ENCODE measurements around the gene MIS18A. TPM values are rescaled to one million over a fixed set of nuclear protein-coding genes. Genes with fewer than 3 reads are reported as not detected.

MIS18A gene
- total and polyA plus RNA-seq, 9 donors, result 4.5 to 13.2 (median 9.8) TPM

GRCh38 chr21:32315511-32316281 is 36.8 kb upstream of the MIS18A start:
- no peaks in the 10 kb centered on the region for H3K36me3 ChIP-seq
- TF ChIP-seq CTCF (IDR thresholded peaks at IDR 0.05) (no peak), EP300 (IDR thresholded peaks at IDR 0.05) (no peak), POLR2A (IDR thresholded peaks at IDR 0.05) (no peak)
- DNase-seq, result no peak

GRCh38 chr21:32314806-32315205 is 36.0 kb upstream of the MIS18A start:
- no peak for DNase-seq
- intact Hi-C loops (cut with DNase I), result no loop called here
- 91 to 96% (median 95%) methylated on average over 16 of the region's 16 CpGs for WGBS, 3 donors
- Histone ChIP-seq H3K4me3 (no peak overlapping the region), H3K9me3 (no peaks in the 10 kb centered on the region), H3K27me3 (no peaks in the 10 kb centered on the region), H3K27ac (no peak overlapping the region), H3K36me3 (no peaks in the 10 kb centered on the region), H3K4me1 (ENCODE audit: insufficient read depth) (no peaks in the 10 kb centered on the region)
- TF ChIP-seq CTCF (IDR thresholded peaks at IDR 0.05), result no peak
- no peak for TF ChIP-seq EP300 (IDR thresholded peaks at IDR 0.05)

More at GRCh38 chr21:32315511-32316281, 36.8 kb upstream of the MIS18A start:
- no peak overlapping the region for H3K4me3 ChIP-seq
- no peaks in the 10 kb centered on the region for H3K4me1 ChIP-seq (ENCODE audit: insufficient read depth)
- H3K9me3 ChIP-seq, result no peaks in the 10 kb centered on the region
- H3K27me3 ChIP-seq, result no peaks in the 10 kb centered on the region
- intact Hi-C loops (cut with DNase I), result no loop called here
- H3K27ac ChIP-seq, result no peak overlapping the region
- WGBS, 3 donors, result 84 to 90% (median 85%) methylated on average over 14 of the region's 14 CpGs

- Histone ChIP-seq H3K4me1 (ENCODE audit: insufficient read depth) (no peaks in the 10 kb centered on the region), H3K9me3 (no peaks in the 10 kb centered on the region), H3K27me3 (no peaks in the 10 kb centered on the region), H3K27ac (no peak overlapping the region), H3K36me3 (no peaks in the 10 kb centered on the region), H3K4me3 (no peak overlapping the region)
- no peak for DNase-seq
- intact Hi-C loops (cut with DNase I), result no loop called here
- TF ChIP-seq CTCF (IDR thresholded peaks at IDR 0.05) (no peak), EP300 (IDR thresholded peaks at IDR 0.05) (no peak), POLR2A (IDR thresholded peaks at IDR 0.05) (no peak)
- WGBS, 3 donors, result 90 to 95% (median 92%) methylated on average over 6 of the region's 6 CpGs
These were observed 34.1 kb upstream of the MIS18A start for GRCh38 chr21:32312976-32313375.

GRCh38 chr21:32312326-32312725 is 33.5 kb upstream of the MIS18A start:
- H3K9me3 ChIP-seq, result no peaks in the 10 kb centered on the region
- intact Hi-C loops (cut with DNase I), result no loop called here
- no peaks in the 10 kb centered on the region for H3K36me3 ChIP-seq
- no peak overlapping the region for H3K27ac ChIP-seq
- DNase-seq, result no peak
- WGBS, 3 donors, result 84 to 95% (median 92%) methylated on average over 5 of the region's 5 CpGs
- H3K4me1 ChIP-seq (ENCODE audit: insufficient read depth), result no peaks in the 10 kb centered on the region
- H3K27me3 ChIP-seq, result no peaks in the 10 kb centered on the region
- TF ChIP-seq EP300 (IDR thresholded peaks at IDR 0.05), result no peak
- TF ChIP-seq POLR2A (IDR thresholded peaks at IDR 0.05), result no peak
- no peak for TF ChIP-seq CTCF (IDR thresholded peaks at IDR 0.05)
- H3K4me3 ChIP-seq, result no peak overlapping the region
